Activated CD4-positive, alpha-beta T cell treated with anti-CD3 and anti-CD28 coated beads for 36 hours (primary cell): ENCODE results near the gene TTC5. TPM values are rescaled to one million over a fixed set of nuclear protein-coding genes. Genes with fewer than 3 reads are reported as not detected.
"Not testable (repeated sequence)": the region's sequence is repeated elsewhere in the genome, so short reads cannot be mapped to it uniquely, and the experiment has no call there.

Source experiments
- ATAC-seq: fragments of 200-7000 bp; cut with Tn5 transposase; one replicate; pipeline ENCODE4 v1.10.0; 2021; ENCODE audit warnings: mild to moderate bottlenecking, moderate library complexity
- CTCF ChIA-PET: fragments of 350-600 bp; sonication (Branson Sonifier 250); formaldehyde crosslinking; loops from one replicate; lab custom pipeline; 2021; ENCODE audit warnings: antibody characterized with exemption; lab: Charles Lee
- POLR2A ChIA-PET: fragments of 350-600 bp; sonication (Branson Sonifier 250); formaldehyde crosslinking; loops from one replicate; lab custom pipeline; 2021; ENCODE audit warnings: antibody characterized with exemption, inconsistent platforms; lab: Charles Lee
- DNase-seq: peaks from one replicate; pipeline ENCODE4 v3.0.0-alpha.2; 2020
- H3K27ac Mint-ChIP-seq: one replicate; pipeline ENCODE4 v1.8.0; 2021; ENCODE audit warnings: mixed read lengths
- H3K27me3 Mint-ChIP-seq: one replicate; pipeline ENCODE4 v1.8.0; 2021; ENCODE audit warnings: mixed read lengths
- H3K36me3 Mint-ChIP-seq: one replicate; pipeline ENCODE4 v1.8.0; 2021; ENCODE audit warnings: low read depth, mixed read lengths
- H3K4me1 Mint-ChIP-seq: one replicate; pipeline ENCODE4 v1.8.0; 2021; ENCODE audit warnings: mixed read lengths
- H3K4me3 Mint-ChIP-seq: one replicate; pipeline ENCODE4 v1.8.0; 2021; ENCODE audit warnings: mild to moderate bottlenecking, moderate library complexity, mixed read lengths
- H3K9me3 Mint-ChIP-seq: one replicate; pipeline ENCODE4 v1.8.0; 2021; ENCODE audit warnings: low read depth, mixed read lengths
- intact Hi-C, 2 experiments: fragments of 100-400 bp; cut with DNase I in 1 of 2; cut with micrococcal nuclease in 1 of 2; formaldehyde crosslinking; loops; one replicate each; pipeline versions ENCODE4 v1.14.2 to v1.15.1; 2022 to 2024; cut with DNase I, micrococcal nuclease
- total RNA-seq, 2 experiments: library from RNA; stranded (reverse); gene quantifications; one replicate each; pipeline ENCODE4 v1.2.3, GENCODE V29; 2021

Gene TTC5
- total RNA-seq, 2 experiments from 2014 or later = 21.6 to 23.5 TPM

DNA sequence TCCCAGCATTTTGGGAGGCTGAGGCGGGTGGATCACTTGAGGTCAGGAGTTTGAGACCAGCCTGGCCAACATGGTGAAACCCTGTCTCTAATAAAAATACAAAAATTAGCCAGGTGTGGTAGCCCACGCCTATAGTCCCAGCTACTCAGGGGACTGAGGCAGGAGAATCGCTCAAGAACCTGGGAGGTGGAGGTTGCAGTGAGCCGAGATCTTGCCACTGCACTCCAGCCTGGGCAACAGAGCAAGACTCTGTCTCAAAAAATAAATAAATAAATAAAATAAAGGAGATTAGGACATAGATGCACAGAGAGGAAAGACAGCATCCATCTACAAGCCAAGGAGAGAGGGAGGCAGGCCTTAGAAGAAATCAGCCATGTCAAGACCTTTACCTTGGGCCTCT, 35.3 kb upstream of the TTC5 start:
- intact Hi-C loops = loop anchor here in 1 of 2 experiments (5.0 kb wide), 1 partner anchor 291 kb away; no protein-coding TSS in a partner anchor
- CTCF ChIA-PET = interaction anchor here (0.8 to 6.9 kb wide), 11 partner anchors 8 to 350 kb away, joined by 3 to 81 read pairs (median 4); partner anchors contain the start of genes CCNB1IP1, PIP4P1 and TEP1
- H3K27me3 Mint-ChIP-seq, H3K4me3 Mint-ChIP-seq, POLR2A ChIA-PET, H3K9me3 Mint-ChIP-seq, ATAC-seq, H3K27ac Mint-ChIP-seq, DNase-seq: not testable (repeated sequence)
- H3K4me1 Mint-ChIP-seq = peaks cover 20% of the 10 kb centered on the region
- peaks cover 16% of the 10 kb centered on the region for H3K36me3 Mint-ChIP-seq

DNA sequence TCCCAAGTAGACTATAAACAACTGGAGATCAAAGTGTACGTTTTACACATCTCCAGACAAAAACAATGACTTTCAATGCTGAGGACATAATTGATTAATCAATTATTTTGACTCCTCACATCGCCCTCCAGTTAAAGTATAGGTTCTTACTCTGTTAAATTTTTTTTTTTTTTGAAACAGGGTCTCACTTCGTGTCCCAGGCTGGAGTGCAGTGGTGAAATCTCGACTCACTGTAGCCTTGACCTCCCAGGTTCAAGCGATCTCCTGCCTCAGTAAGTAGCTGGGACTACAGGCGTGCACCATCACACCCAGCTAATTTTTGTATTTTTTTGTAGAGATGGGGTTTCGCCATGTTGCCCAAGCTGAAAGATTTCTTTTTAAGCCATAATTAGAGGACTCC, 28.3 kb upstream of the TTC5 start:
- no peak for ATAC-seq
- peak overlapping the region; percentile 95 for H3K27ac Mint-ChIP-seq
- POLR2A ChIA-PET = interaction anchor here (2.5 kb wide), 1 partner anchor 9 kb away, joined by 32 read pairs; the partner anchor contains the start of gene PARP2
- H3K36me3 Mint-ChIP-seq = peaks cover 13% of the 10 kb centered on the region
- DNase-seq = no peak
- H3K4me1 Mint-ChIP-seq = peaks cover 27% of the 10 kb centered on the region
- no peaks in the 10 kb centered on the region for H3K27me3 Mint-ChIP-seq
- intact Hi-C loops = no loop called here
- no peak overlapping the region for H3K4me3 Mint-ChIP-seq
- CTCF ChIA-PET = interaction anchor here (0.6 to 2.4 kb wide), 8 partner anchors 9 to 770 kb away, joined by 3 to 32 read pairs (median 5); partner anchors contain the start of genes PARP2 and PIP4P1
- H3K9me3 Mint-ChIP-seq = no peaks in the 10 kb centered on the region

DNA sequence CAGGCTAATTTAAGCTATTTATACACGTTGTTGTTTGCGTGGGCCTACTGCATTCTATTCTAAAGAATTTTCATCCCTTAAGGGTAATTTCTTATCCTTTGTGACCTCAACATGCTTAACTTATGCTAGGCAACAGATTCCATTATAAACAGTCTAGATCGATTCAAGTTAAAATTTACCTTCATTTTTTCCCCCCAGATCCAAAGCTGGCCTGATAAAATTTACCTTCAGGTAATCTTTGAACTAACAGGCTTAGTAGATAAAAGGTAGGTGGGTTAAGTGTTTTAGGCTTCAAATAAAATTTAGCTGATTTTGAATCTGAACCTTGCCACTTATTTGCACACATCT, 27.7 kb upstream of the TTC5 start:
- ChIA-PET POLR2A (interaction anchor here (2.5 kb wide), 1 partner anchor 10 kb away, joined by 32 read pairs; the partner anchor contains the start of gene PARP2), CTCF (interaction anchor here (0.7 to 2.4 kb wide), 7 partner anchors 10 to 771 kb away, joined by 3 to 32 read pairs (median 5); partner anchors contain the start of genes PARP2 and PIP4P1)
- intact Hi-C loops = loop anchor here (1.0 to 2.0 kb wide), 7 partner anchors 10 to 349 kb away; partner anchors contain the start of genes APEX1 (in 2 of the 2), PARP2 (in 2 of the 2), OSGEP (in 1 of the 2) and TEP1 (in 1 of the 2)
- Mint-ChIP-seq H3K4me3 (peak overlapping the region; percentile 98), H3K36me3 (peaks cover 17% of the 10 kb centered on the region), H3K27me3 (no peaks in the 10 kb centered on the region), H3K27ac (peak overlapping the region; percentile 95), H3K9me3 (no peaks in the 10 kb centered on the region), H3K4me1 (peaks cover 32% of the 10 kb centered on the region)
- ATAC-seq (peak; percentile 20), DNase-seq (no peak)

DNA sequence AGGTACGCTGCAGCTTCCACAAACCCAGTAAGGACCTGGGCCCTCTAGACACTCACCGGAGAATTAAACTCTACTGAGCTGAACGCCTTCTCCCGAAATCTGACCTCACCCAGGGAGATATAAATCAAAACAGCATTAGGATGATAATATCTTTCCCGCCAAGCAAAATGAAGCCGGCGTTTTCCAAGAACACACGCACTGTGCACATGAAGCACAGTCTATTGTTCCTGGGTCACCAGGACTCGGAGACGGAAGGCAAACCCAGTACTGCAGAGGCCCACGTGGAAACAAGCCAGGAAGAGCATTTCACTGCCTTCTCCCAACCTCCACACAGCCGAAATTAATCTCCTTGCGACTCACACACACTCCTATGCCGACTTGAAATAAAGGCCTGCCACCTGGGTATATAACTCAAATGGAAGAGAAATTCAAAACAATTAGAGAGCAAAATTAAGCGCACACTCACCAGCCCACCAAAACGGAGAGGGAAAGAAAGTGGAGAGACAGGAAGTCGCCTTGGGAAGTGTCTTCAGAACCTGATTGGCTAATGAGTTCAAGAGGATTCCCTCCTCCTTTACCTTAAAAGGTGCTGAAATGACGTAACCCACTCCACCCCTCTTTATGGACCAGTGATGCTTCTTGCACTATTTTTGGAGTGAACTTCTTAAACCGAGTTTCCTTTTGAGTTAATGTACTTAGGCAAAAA, 27.2 kb upstream of the TTC5 start, which contains the start of gene CCNB1IP1:
Gene CCNB1IP1, minus strand, starts transcription at position 492 of the 706 bp plus-strand sequence. CDS start 16,756 bp downstream, outside the sequence.
- POLR2A ChIA-PET = interaction anchor here (2.5 kb wide), 1 partner anchor 10 kb away, joined by 32 read pairs; the partner anchor contains the start of gene PARP2

DNA sequence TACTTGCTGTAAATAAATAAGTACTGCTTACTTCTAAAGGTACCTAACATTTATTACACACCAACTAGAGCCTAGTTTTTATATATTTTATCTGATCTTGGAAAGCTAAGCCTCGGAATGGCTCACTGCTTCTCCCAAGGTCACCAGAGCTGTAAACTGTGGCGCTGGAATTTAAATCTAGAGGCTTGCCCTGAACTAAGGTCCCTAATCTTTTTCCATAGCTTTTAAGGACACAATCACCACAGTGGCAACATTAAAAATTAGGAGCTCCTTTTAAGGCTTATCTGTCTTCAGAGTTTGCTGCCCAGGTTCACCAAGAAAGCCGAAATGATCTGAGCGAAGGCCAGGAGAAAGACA, 26.7 kb upstream of the TTC5 start:
- ChIA-PET CTCF (interaction anchor here (2.4 kb wide), 2 partner anchors 11 to 83 kb away, joined by 7 to 32 read pairs; partner anchors contain the start of gene PARP2), POLR2A (interaction anchor here (2.5 kb wide), 1 partner anchor 11 kb away, joined by 32 read pairs; the partner anchor contains the start of gene PARP2)
- Mint-ChIP-seq H3K4me3 (peak overlapping the region; percentile 98), H3K9me3 (no peaks in the 10 kb centered on the region), H3K36me3 (peaks cover 19% of the 10 kb centered on the region), H3K4me1 (peaks cover 41% of the 10 kb centered on the region), H3K27me3 (no peaks in the 10 kb centered on the region), H3K27ac (peak overlapping the region; percentile 95)
- DNase-seq (no peak), ATAC-seq (no peak)
- intact Hi-C loops = loop anchor here (2.0 kb wide), 4 partner anchors 26 to 350 kb away; partner anchors contain the start of genes APEX1 (in 1 of the 2), OSGEP (in 1 of the 2) and TEP1 (in 1 of the 2)

More for the DNA sequence above, 27.2 kb upstream of the TTC5 start, which contains the start of gene CCNB1IP1:
- Mint-ChIP-seq H3K9me3 (no peaks in the 10 kb centered on the region), H3K36me3 (peaks cover 17% of the 10 kb centered on the region), H3K27me3 (no peaks in the 10 kb centered on the region), H3K27ac (peak within 1 kb of the TSS; percentile 95), H3K4me3 (peak within 1 kb of the TSS; percentile 98), H3K4me1 (peaks cover 35% of the 10 kb centered on the region)
- CTCF ChIA-PET = interaction anchor here (0.7 to 2.4 kb wide), 5 partner anchors 10 to 358 kb away, joined by 3 to 32 read pairs (median 5); partner anchors contain the start of genes PARP2 and PIP4P1
- ATAC-seq (peak; percentile 99), DNase-seq (peak; percentile 59)
- intact Hi-C loops = loop anchor here (1.0 to 2.0 kb wide), 7 partner anchors 10 to 350 kb away; partner anchors contain the start of genes APEX1 (in 2 of the 2), PARP2 (in 2 of the 2), OSGEP (in 1 of the 2) and TEP1 (in 1 of the 2)

DNA sequence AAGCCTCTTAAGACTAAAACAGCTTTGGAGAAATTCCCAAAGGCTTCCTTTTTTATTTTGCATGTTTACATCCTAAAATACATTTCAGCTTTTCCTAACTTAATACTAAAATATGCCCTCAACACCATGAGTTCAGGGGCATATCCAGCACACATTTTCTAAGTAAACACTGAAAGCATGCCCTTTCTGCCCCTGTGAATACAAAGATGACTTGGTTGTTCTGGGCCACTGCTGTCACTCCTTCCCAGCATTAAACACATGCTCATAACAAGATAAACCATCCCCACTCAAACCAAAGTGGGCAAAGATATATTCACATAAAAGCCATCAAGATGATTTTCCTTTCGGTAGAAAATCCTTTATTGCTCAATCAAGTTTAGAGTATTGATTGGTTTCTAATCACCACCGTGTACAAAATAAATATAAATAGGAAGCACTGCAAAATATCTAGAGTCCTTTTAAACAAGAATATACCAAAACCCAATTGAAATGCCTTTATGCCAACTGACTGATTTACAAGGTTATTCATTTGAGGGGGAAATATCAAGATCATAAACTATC, 25.4 kb upstream of the TTC5 start:
- Mint-ChIP-seq H3K4me1 (peaks cover 45% of the 10 kb centered on the region), H3K27me3 (no peaks in the 10 kb centered on the region), H3K9me3 (no peaks in the 10 kb centered on the region), H3K36me3 (peaks cover 30% of the 10 kb centered on the region), H3K27ac (peak overlapping the region; percentile 59), H3K4me3 (peak overlapping the region; percentile 98)
- ChIA-PET POLR2A (no interaction called here), CTCF (interaction anchor here (1.1 kb wide), 1 partner anchor 10 kb away, joined by 3 read pairs; no protein-coding TSS in a partner anchor)
- intact Hi-C loops = no loop called here
- DNase-seq (no peak), ATAC-seq (no peak)

DNA sequence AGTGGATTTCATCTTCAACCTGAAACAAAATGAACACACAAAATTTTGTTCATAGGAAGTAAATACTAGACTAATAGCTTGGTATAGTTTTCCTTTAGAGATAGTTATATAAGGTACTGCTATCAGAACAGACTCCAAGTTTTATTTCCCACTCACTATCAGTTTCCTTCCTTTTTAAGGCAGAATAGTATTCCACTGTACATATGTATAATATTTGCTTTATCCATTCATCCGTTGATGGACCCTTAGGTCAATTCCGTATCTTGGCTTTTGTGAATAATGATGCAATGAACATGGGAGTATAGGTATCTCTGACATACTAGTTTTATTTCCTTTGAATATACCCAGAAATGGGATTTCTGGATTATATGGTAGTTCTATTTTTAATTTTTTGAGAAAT, 23.6 kb upstream of the TTC5 start:
- intact Hi-C loops = loop anchor here in 1 of 2 experiments (5.0 kb wide), 1 partner anchor 543 kb away; no protein-coding TSS in a partner anchor
- CTCF ChIA-PET = interaction anchor here (0.6 to 5.7 kb wide), 10 partner anchors 11 to 362 kb away, joined by 3 to 81 read pairs (median 4); partner anchors contain the start of gene PARP2
- H3K27me3 Mint-ChIP-seq = no peaks in the 10 kb centered on the region
- peaks cover 42% of the 10 kb centered on the region for H3K4me1 Mint-ChIP-seq
- H3K27ac Mint-ChIP-seq = no peak overlapping the region
- H3K4me3 Mint-ChIP-seq = no peak overlapping the region
- ATAC-seq = no peak
- POLR2A ChIA-PET = interaction anchor here (1.7 kb wide), 1 partner anchor 14 kb away, joined by 5 read pairs; the partner anchor contains the start of gene PARP2
- DNase-seq = no peak
- peaks cover 36% of the 10 kb centered on the region for H3K36me3 Mint-ChIP-seq
- H3K9me3 Mint-ChIP-seq = no peaks in the 10 kb centered on the region

DNA sequence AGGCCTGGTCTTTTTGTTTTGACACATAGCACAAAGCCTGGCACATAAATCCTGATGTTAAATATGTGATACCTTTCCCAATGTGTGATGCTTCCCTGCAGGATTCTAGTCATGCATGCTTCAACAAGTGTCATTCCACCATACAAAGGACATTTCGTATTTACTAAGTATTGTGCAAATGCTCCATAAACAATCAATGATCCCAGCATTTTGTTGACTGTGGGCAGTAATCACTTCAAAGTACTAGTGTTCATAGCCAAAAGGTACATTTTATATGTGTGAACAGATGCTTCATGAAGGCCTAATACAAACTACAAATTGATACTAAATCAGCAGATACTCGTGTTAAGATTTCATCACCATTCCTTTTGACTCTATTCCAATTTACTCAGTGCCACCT, 23.0 kb upstream of the TTC5 start:
- H3K27me3 Mint-ChIP-seq = no peaks in the 10 kb centered on the region
- POLR2A ChIA-PET = interaction anchor here (1.7 kb wide), 1 partner anchor 14 kb away, joined by 5 read pairs; the partner anchor contains the start of gene PARP2
- H3K9me3 Mint-ChIP-seq = no peaks in the 10 kb centered on the region
- CTCF ChIA-PET = interaction anchor here (0.9 to 5.7 kb wide), 16 partner anchors 11 to 363 kb away, joined by 3 to 81 read pairs (median 8); partner anchors contain the start of genes PARP2, TEP1 and TTC5
- DNase-seq (no peak), ATAC-seq (no peak)
- peaks cover 41% of the 10 kb centered on the region for H3K36me3 Mint-ChIP-seq
- no peak overlapping the region for H3K4me3 Mint-ChIP-seq
- H3K27ac Mint-ChIP-seq = peak overlapping the region; percentile 31
- H3K4me1 Mint-ChIP-seq = peaks cover 41% of the 10 kb centered on the region
- intact Hi-C loops = loop anchor here in 1 of 2 experiments (5.0 kb wide), 1 partner anchor 544 kb away; no protein-coding TSS in a partner anchor

DNA sequence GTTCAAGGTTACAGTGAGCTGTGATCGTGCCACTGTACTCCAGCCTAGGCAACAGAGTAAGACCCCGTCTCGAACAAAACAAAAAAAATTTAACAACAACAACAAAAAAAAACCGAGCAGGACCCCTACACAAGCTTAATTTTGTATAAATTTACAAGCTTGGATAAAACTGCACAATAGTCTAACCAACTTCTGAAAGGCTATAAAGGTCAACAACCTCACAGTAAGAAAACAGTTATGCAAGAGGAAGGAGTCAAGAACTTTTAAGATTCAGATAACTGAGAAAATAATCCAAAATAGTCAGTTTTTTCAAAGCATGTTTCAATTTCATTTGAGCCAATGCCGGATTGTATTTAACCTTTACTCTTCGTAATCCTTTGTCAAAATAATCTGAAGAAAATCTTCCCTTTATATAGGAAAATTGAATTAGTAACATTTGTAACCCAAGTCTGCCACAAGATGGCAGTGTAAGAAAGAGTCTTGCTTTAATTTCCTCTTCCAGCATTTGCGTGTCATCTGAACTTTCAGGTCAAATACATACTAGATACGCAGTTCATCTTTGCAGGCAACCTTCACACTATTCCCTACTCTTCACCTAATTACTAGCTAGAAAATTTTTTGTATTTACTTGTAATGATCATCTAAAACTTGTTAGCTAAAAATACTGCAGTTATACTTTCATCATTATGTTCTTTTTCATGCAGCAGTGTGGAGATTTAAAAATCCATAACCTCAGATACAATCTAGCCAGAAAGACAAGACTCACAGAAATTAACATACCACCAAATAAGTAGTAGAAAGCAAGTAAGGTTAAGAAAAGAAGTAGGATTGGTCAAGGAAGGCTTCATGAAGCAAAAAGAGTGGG, 21.5 kb upstream of the TTC5 start:
- H3K4me1 Mint-ChIP-seq = peaks cover 37% of the 10 kb centered on the region
- H3K36me3 Mint-ChIP-seq = peaks cover 49% of the 10 kb centered on the region
- H3K4me3 Mint-ChIP-seq = no peak overlapping the region

More for the DNA sequence above, 21.5 kb upstream of the TTC5 start:
- DNase-seq (no peak), ATAC-seq (peak; percentile 71)
- POLR2A ChIA-PET = interaction anchor here (1.4 kb wide), 1 partner anchor 16 kb away, joined by 5 read pairs; the partner anchor contains the start of gene PARP2
- H3K27ac Mint-ChIP-seq = peak overlapping the region; percentile 44
- no peaks in the 10 kb centered on the region for H3K9me3 Mint-ChIP-seq
- H3K27me3 Mint-ChIP-seq = no peaks in the 10 kb centered on the region
- CTCF ChIA-PET = interaction anchor here (0.6 to 5.7 kb wide), 38 partner anchors 8 to 363 kb away, joined by 3 to 81 read pairs (median 4); partner anchors contain the start of genes APEX1, PARP2, PIP4P1 and RNASE4
- intact Hi-C loops = loop anchor here (1.0 to 5.0 kb wide), 7 partner anchors 16 to 545 kb away; partner anchors contain the start of genes PARP2 (in 2 of the 2), APEX1 (in 1 of the 2) and TEP1 (in 1 of the 2)
